CD4-positive, alpha-beta T cell treated with Interleukin-1 beta for 1 hour (primary cell): ENCODE results near the gene LOC128125822.
"Not testable (repeated sequence)": the region's sequence is repeated elsewhere in the genome, so short reads cannot be mapped to it uniquely, and the experiment has no call there.

Experiments used
- DNase-seq, 2 donors: peaks; one replicate each; pipeline ENCODE4 v3.0.0-alpha.2; 2020 to 2022

Gene LOC128125822

GRCh38 chr6:63584566-63584965 is 12.3 kb downstream of the LOC128125822 start:
- DNase-seq = no peak

GRCh38 chr6:63585652-63586051 is 13.4 kb downstream of the LOC128125822 start:
- not testable (repeated sequence) for DNase-seq

- no peak for DNase-seq
These were observed 17.7 kb downstream of the LOC128125822 start for GRCh38 chr6:63589952-63590411.

GRCh38 chr6:63592886-63593285 is 20.6 kb downstream of the LOC128125822 start:
- DNase-seq = no peak

GRCh38 chr6:63597141-63598048 is 25.1 kb downstream of the LOC128125822 start:
- no peak for DNase-seq

- DNase-seq = peak; percentile 81 to 85
These were observed 26.1 kb downstream of the LOC128125822 start for GRCh38 chr6:63598049-63599036.

- DNase-seq = no peak
These were observed 27.0 kb downstream of the LOC128125822 start for GRCh38 chr6:63599243-63599642.

GRCh38 chr6:63600136-63600535 is 27.9 kb downstream of the LOC128125822 start:
- no peak for DNase-seq

- DNase-seq = no peak
These were observed 37.0 kb downstream of the LOC128125822 start for GRCh38 chr6:63609231-63609630.

- DNase-seq = no peak
These were observed 38.7 kb downstream of the LOC128125822 start for GRCh38 chr6:63610944-63611343.

- no peak for DNase-seq
These were observed 39.3 kb downstream of the LOC128125822 start for GRCh38 chr6:63611560-63611959.

GRCh38 chr6:63615590-63615989 is 43.3 kb downstream of the LOC128125822 start:
- DNase-seq = no peak
